GM12801 (cell line): ENCODE measurements around the gene MAP6.

ENCODE experiments used
- TF ChIP-seq, protein P1 (sequence below): IDR thresholded peaks from one replicate; pipeline ENCODE4 v1.5.1; 2011; ENCODE audit warnings: control low read depth; ENCODE audit not compliant: insufficient read length; ENCODE audit errors: extremely low read depth

Gene MAP6

DNA sequence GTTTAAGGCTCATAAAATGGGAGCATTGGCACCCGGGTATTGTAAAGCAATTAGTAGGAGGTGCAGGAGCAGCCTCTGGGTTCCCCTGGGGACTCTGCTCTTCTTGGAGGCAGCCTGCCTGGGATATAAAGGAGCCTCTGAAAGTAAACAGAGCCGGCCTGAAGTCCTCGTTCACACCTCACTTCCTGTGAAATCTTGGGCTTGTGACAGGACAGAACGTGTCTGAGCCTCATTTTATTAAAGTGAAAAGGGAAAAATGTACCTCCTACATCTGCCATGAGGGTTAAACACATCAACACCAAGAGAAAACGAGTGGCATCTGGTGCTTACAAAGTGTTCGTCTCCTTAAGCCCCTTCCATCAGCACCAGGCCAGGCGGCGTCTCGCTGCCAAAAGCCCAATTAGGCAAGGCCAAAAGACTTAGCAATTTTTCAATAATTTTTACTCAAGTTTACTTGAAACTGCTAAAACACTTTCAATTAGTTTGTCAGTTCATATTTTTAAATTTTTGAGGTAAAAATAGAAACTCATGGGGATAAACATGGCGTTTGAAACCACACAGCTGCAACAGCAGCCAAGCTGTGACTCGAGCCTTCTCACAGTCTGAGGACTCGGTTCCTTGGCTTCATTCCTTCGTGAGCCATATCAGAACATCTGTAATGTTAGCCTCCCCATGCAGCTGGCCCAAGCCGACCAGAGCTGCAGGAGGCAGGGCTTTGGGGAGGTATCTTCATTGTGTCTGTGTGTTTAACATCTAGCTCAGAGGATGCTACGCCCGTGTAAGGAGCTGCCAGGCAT, 33.6 kb downstream of the MAP6 start:
- TF ChIP-seq, protein P1, sequence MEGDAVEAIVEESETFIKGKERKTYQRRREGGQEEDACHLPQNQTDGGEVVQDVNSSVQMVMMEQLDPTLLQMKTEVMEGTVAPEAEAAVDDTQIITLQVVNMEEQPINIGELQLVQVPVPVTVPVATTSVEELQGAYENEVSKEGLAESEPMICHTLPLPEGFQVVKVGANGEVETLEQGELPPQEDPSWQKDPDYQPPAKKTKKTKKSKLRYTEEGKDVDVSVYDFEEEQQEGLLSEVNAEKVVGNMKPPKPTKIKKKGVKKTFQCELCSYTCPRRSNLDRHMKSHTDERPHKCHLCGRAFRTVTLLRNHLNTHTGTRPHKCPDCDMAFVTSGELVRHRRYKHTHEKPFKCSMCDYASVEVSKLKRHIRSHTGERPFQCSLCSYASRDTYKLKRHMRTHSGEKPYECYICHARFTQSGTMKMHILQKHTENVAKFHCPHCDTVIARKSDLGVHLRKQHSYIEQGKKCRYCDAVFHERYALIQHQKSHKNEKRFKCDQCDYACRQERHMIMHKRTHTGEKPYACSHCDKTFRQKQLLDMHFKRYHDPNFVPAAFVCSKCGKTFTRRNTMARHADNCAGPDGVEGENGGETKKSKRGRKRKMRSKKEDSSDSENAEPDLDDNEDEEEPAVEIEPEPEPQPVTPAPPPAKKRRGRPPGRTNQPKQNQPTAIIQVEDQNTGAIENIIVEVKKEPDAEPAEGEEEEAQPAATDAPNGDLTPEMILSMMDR: no peak

DNA sequence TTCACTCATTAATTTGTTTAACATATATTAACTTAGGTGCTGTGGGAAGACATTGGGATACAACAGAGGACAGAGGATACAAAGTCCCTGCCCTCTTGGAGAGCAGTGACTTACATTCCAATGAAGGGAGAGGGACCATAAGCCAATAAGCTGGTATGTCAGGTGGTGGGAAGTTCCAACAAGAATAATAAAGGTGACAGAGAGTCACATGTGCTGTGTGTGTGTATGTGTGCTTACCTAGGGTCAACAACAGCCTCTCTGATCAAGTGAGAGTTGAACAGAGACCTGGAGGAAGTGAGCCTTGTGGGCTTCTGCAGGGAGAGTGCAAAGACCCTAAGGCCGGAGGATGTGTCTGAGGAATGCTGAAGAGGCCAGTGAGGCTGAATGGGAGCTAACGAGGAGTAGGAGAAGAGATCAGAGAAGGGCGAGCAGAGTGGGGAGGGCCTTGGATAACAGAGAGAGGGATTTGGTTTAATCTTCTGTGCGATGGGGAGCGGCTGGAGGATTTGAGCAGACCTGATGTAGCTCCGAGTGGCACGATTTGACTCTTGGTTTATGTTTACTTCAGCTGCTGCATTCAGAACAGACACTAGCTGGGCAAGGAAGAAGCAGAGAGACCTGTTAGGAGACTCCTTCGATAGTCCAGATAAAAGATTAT, 35.3 kb downstream of the MAP6 start:
- TF ChIP-seq, protein P1: no peak

- TF ChIP-seq, protein P1: no peak
Measured at GRCh38 chr11:75632962-75633361, 35.9 kb downstream of the MAP6 start.

- TF ChIP-seq, protein P1: no peak
Measured at GRCh38 chr11:75632450-75632849, 36.4 kb downstream of the MAP6 start.

GRCh38 chr11:75631086-75631730, 37.6 kb downstream of the MAP6 start:
- TF ChIP-seq, protein P1: no peak

- TF ChIP-seq, protein P1: no peak
Measured at GRCh38 chr11:75627906-75628668, 40.8 kb downstream of the MAP6 start.
